ENCODE measurements around the gene RBPMS2.
"Not testable (repeated sequence)": the region's sequence is repeated elsewhere in the genome, so short reads cannot be mapped to it uniquely, and the experiment has no call there.

- not testable (repeated sequence) for TF ChIP-seq CTCF, POLR2A, EP300 (IDR thresholded peaks at IDR 0.05)
Observed at GRCh38 chr15:64798905-64799304, 23.5 kb upstream of the RBPMS2 start.
